ENCODE data around the gene LYSMD2. TPM values are rescaled to one million over a fixed set of nuclear protein-coding genes. Genes with fewer than 3 reads are reported as not detected.

Gene LYSMD2
- polyA plus RNA-seq, 3 donors = 33.2 to 64.7 (median 50.5) TPM

DNA sequence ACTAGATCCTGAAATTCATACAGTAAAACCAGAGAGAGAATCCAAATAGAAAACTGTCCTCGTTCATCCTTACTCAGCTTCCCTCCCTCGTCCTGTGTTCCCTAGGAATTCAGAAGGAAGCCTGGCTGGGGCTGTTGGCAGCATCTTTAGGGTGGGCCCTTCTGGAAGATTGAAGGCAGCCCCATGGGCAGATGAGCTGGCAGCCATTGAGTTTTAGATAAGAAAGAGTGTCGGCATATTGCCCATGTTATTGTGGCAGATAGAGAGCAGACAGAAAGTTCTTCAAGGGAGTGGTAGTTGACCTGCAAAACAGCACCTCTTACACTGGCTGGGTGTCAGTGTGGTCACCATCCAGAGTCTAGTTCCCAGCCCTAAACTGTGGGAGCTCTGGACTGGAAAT is 37.5 kb upstream of the LYSMD2 start:
- H3K27ac Mint-ChIP-seq = peak overlapping the region in 2 of 7 donors; percentile 28 to 79

DNA sequence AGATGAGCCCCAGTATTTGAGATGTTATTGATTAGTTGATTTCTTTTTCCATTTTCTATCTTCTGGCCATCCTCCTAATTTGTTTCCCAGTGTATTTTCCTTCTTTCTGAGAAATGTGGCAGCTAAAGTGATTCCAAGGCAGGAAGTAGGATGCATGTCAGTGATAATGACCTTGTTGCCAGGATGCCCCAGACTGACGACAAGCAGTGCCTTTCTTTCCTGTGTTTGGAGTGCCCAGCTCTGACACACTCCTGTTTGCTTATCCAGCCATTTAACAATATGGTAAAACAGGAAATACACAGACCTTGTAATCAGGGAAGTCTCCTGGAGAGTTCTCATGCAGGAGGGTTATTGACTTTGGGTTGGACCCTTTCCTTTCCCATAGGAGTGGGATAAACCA is 34.3 kb upstream of the LYSMD2 start:
- H3K9me3 Mint-ChIP-seq = no peaks in the 10 kb centered on the region
- no peaks in the 10 kb centered on the region for H3K27me3 ChIP-seq (ENCODE audit: control insufficient read depth in 2 of 2, insufficient read depth in 2 of 2, low read length in 2 of 2)
- H3K79me2 ChIP-seq (ENCODE audit: insufficient read depth, low read length) = no peaks in the 10 kb centered on the region
- peaks cover 16% of the 10 kb centered on the region for H3K4me1 Mint-ChIP-seq
- H3K4me2 ChIP-seq (replicated peaks; ENCODE audit: extremely low read depth, low read length, poor library complexity, severe bottlenecking) = no peak overlapping the region
- H3K9ac ChIP-seq (ENCODE audit: insufficient read depth, low read length, poor library complexity, severe bottlenecking) = no peak overlapping the region
- H3K27ac Mint-ChIP-seq = no peak overlapping the region
- H3K4me3 Mint-ChIP-seq = no peak overlapping the region
- H3K27me3 Mint-ChIP-seq (ENCODE audit: low read depth in 3 of 3) = no peaks in the 10 kb centered on the region
- H3K9me3 ChIP-seq (replicated peaks in 1 of 2; ENCODE audit: control insufficient read depth in 1 of 2, insufficient read depth in 1 of 2, low read length in 2 of 2) = no peaks in the 10 kb centered on the region
- WGBS (ENCODE audit: insufficient coverage) = 80% methylated on average over 1 of the region's 1 CpG
- H3K4me1 ChIP-seq (ENCODE audit: control insufficient read depth in 1 of 2, insufficient read depth in 2 of 2, low read length in 2 of 2) = peaks cover 10 to 12% of the 10 kb centered on the region in 2 donors
- H3K27ac ChIP-seq (ENCODE audit: low read depth in 1 of 2, low read length in 2 of 2) = no peak overlapping the region
- H3K36me3 Mint-ChIP-seq = peaks cover 71 to 82% of the 10 kb centered on the region in 2 donors
- intact Hi-C loops (cut with micrococcal nuclease) = loop anchor here in 1 of 2 donors (5.0 kb wide), 1 partner anchor 239 kb away; no protein-coding TSS in a partner anchor
- DNase-seq = no peak
- peaks cover 52 to 85% of the 10 kb centered on the region in 2 donors for H3K36me3 ChIP-seq (replicated peaks in 1 of 2; ENCODE audit: control insufficient read depth in 1 of 2, insufficient read depth in 2 of 2, low read length in 2 of 2)
- peaks cover 22% of the 10 kb centered on the region for H4K20me1 ChIP-seq (ENCODE audit: insufficient read depth, low read length)
- H3K4me3 ChIP-seq (replicated peaks in 1 of 3; ENCODE audit: low read depth in 2 of 3, low read length in 3 of 3) = no peak overlapping the region
- no peak overlapping the region for H2AFZ ChIP-seq (ENCODE audit: insufficient read depth, low read depth, low read length, poor library complexity, severe bottlenecking)
- TF ChIP-seq, protein P1, sequence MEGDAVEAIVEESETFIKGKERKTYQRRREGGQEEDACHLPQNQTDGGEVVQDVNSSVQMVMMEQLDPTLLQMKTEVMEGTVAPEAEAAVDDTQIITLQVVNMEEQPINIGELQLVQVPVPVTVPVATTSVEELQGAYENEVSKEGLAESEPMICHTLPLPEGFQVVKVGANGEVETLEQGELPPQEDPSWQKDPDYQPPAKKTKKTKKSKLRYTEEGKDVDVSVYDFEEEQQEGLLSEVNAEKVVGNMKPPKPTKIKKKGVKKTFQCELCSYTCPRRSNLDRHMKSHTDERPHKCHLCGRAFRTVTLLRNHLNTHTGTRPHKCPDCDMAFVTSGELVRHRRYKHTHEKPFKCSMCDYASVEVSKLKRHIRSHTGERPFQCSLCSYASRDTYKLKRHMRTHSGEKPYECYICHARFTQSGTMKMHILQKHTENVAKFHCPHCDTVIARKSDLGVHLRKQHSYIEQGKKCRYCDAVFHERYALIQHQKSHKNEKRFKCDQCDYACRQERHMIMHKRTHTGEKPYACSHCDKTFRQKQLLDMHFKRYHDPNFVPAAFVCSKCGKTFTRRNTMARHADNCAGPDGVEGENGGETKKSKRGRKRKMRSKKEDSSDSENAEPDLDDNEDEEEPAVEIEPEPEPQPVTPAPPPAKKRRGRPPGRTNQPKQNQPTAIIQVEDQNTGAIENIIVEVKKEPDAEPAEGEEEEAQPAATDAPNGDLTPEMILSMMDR (IDR thresholded peaks at IDR 0.05) = no peak

More for the DNA sequence above, 37.5 kb upstream of the LYSMD2 start:
- Mint-ChIP-seq H3K36me3 (peaks cover 65 to 74% of the 10 kb centered on the region in 2 donors), H3K4me3 (no peak overlapping the region), H3K27me3 (ENCODE audit: low read depth in 3 of 3) (no peaks in the 10 kb centered on the region), H3K9me3 (peaks cover 0 to 2% (median 0%) of the 10 kb centered on the region in 7 donors), H3K4me1 (peaks cover 10% of the 10 kb centered on the region)
- H3K27me3 ChIP-seq (ENCODE audit: control insufficient read depth in 2 of 2, insufficient read depth in 2 of 2, low read length in 2 of 2) = no peaks in the 10 kb centered on the region
- no peak overlapping the region for H3K4me3 ChIP-seq (replicated peaks in 1 of 3; ENCODE audit: low read depth in 2 of 3, low read length in 3 of 3)
- H3K4me2 ChIP-seq (replicated peaks; ENCODE audit: extremely low read depth, low read length, poor library complexity, severe bottlenecking) = no peak overlapping the region
- peaks cover 43 to 80% of the 10 kb centered on the region in 2 donors for H3K36me3 ChIP-seq (replicated peaks in 1 of 2; ENCODE audit: control insufficient read depth in 1 of 2, insufficient read depth in 2 of 2, low read length in 2 of 2)
- intact Hi-C loops (cut with micrococcal nuclease) = loop anchor here (2.0 to 5.0 kb wide), 2 partner anchors 124 to 243 kb away; no protein-coding TSS in a partner anchor
- H4K20me1 ChIP-seq (ENCODE audit: insufficient read depth, low read length) = peaks cover 28% of the 10 kb centered on the region
- no peak overlapping the region for H3K9ac ChIP-seq (ENCODE audit: insufficient read depth, low read length, poor library complexity, severe bottlenecking)
- H2AFZ ChIP-seq (ENCODE audit: insufficient read depth, low read depth, low read length, poor library complexity, severe bottlenecking) = no peak overlapping the region
- WGBS (ENCODE audit: insufficient coverage) = 100% methylated on average over 1 of the region's 3 CpGs
- H3K4me1 ChIP-seq (ENCODE audit: control insufficient read depth in 1 of 2, insufficient read depth in 2 of 2, low read length in 2 of 2) = peaks cover 0 to 3% of the 10 kb centered on the region in 2 donors
- DNase-seq = no peak
- no peak overlapping the region for H3K27ac ChIP-seq (ENCODE audit: low read depth in 1 of 2, low read length in 2 of 2)
- no peaks in the 10 kb centered on the region for H3K79me2 ChIP-seq (ENCODE audit: insufficient read depth, low read length)
- H3K9me3 ChIP-seq (replicated peaks in 1 of 2; ENCODE audit: control insufficient read depth in 1 of 2, insufficient read depth in 1 of 2, low read length in 2 of 2) = no peaks in the 10 kb centered on the region
- TF ChIP-seq, protein P1 (IDR thresholded peaks at IDR 0.05) = no peak

All from CD14-positive monocyte (primary cell).